ENCODE data around the gene SPRR1A. TPM values are rescaled to one million over a fixed set of nuclear protein-coding genes. Genes with fewer than 3 reads are reported as not detected.

Gene SPRR1A
- total RNA-seq, 1 experiment from 2014 or later = not detected

GRCh38 chr1:152962876-152963415, 20.9 kb upstream of the SPRR1A start:
- TF ChIP-seq SIN3A (IDR thresholded peaks at IDR 0.05; ENCODE audit: borderline replicate concordance, insufficient read depth, low read depth, low read length) (no peak), POLR2AphosphoS5 (IDR thresholded peaks at IDR 0.05; ENCODE audit: low read depth, low read length) (no peak)
- POLR2A ChIA-PET = no interaction called here
- no TSS peak for BruUV-seq (replicated peaks)
- H3K36me3 ChIP-seq (ENCODE audit: control insufficient read depth, insufficient read depth, low read length) = no peaks in the 10 kb centered on the region
- intact Hi-C loops (cut with micrococcal nuclease; ENCODE audit: unreplicated experiment) (no loop called here), in situ Hi-C loops (cut with HindIII; ENCODE audit: low pct_unique_long_range_greater_than_20kb, low sequenced_read_pairs) (no loop called here)
- no peak overlapping the region for H3K4me3 ChIP-seq (ENCODE audit: low read depth in 2 of 2, low read length in 2 of 2)
- H3K4me1 ChIP-seq (ENCODE audit: control insufficient read depth, insufficient read depth, low read length) = no peaks in the 10 kb centered on the region
- CTCF ChIA-PET = no interaction called here
- no peak for DNase-seq (ENCODE audit: low read depth, low spot score)
- no peaks in the 10 kb centered on the region; the same call in 1 of the 2 replicates for H3K27me3 ChIP-seq (ENCODE audit: control insufficient read depth, insufficient read depth, low read length)
- H3K9me3 ChIP-seq (ENCODE audit: control insufficient read depth, insufficient read depth, low read depth, low read length) = no peaks in the 10 kb centered on the region
- H3K27ac ChIP-seq (ENCODE audit: low read length) = no peak overlapping the region
- ATAC-seq = no peak

GRCh38 chr1:152964536-152964935, 19.3 kb upstream of the SPRR1A start:
- no peaks in the 10 kb centered on the region for H3K4me1 ChIP-seq (ENCODE audit: control insufficient read depth, insufficient read depth, low read length)
- BruUV-seq (replicated peaks) = no TSS peak
- no peaks in the 10 kb centered on the region for H3K36me3 ChIP-seq (ENCODE audit: control insufficient read depth, insufficient read depth, low read length)
- intact Hi-C loops (cut with micrococcal nuclease; ENCODE audit: unreplicated experiment) (no loop called here), in situ Hi-C loops (cut with HindIII; ENCODE audit: low pct_unique_long_range_greater_than_20kb, low sequenced_read_pairs) (no loop called here)
- CTCF ChIA-PET = no interaction called here
- DNase-seq (ENCODE audit: low read depth, low spot score) (no peak), ATAC-seq (no peak)
- TF ChIP-seq SIN3A (IDR thresholded peaks at IDR 0.05; ENCODE audit: borderline replicate concordance, insufficient read depth, low read depth, low read length) = no peak
- TF ChIP-seq, protein P1, sequence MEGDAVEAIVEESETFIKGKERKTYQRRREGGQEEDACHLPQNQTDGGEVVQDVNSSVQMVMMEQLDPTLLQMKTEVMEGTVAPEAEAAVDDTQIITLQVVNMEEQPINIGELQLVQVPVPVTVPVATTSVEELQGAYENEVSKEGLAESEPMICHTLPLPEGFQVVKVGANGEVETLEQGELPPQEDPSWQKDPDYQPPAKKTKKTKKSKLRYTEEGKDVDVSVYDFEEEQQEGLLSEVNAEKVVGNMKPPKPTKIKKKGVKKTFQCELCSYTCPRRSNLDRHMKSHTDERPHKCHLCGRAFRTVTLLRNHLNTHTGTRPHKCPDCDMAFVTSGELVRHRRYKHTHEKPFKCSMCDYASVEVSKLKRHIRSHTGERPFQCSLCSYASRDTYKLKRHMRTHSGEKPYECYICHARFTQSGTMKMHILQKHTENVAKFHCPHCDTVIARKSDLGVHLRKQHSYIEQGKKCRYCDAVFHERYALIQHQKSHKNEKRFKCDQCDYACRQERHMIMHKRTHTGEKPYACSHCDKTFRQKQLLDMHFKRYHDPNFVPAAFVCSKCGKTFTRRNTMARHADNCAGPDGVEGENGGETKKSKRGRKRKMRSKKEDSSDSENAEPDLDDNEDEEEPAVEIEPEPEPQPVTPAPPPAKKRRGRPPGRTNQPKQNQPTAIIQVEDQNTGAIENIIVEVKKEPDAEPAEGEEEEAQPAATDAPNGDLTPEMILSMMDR (IDR thresholded peaks at IDR 0.05) = no peak
- TF ChIP-seq REST (IDR thresholded peaks at IDR 0.05; ENCODE audit: insufficient read depth in 1 of 2, low read depth in 2 of 2, low read length in 1 of 2) = no peak
- TF ChIP-seq TCF7L2 (IDR thresholded peaks at IDR 0.05; ENCODE audit: low read depth, low read length) = no peak
- no peak for TF ChIP-seq POLR2AphosphoS5 (IDR thresholded peaks at IDR 0.05; ENCODE audit: low read depth, low read length)
- H3K4me3 ChIP-seq (ENCODE audit: low read depth in 2 of 2, low read length in 2 of 2) = no peak overlapping the region
- no peak overlapping the region for H3K27ac ChIP-seq (ENCODE audit: low read length)
- POLR2A ChIA-PET = interaction anchor here (0.6 kb wide), 1 partner anchor 950 kb away, joined by 5 read pairs; no protein-coding TSS in a partner anchor
- no peaks in the 10 kb centered on the region; the same call in 1 of the 2 replicates for H3K27me3 ChIP-seq (ENCODE audit: control insufficient read depth, insufficient read depth, low read length)
- no peaks in the 10 kb centered on the region for H3K9me3 ChIP-seq (ENCODE audit: control insufficient read depth, insufficient read depth, low read depth, low read length)

DNA sequence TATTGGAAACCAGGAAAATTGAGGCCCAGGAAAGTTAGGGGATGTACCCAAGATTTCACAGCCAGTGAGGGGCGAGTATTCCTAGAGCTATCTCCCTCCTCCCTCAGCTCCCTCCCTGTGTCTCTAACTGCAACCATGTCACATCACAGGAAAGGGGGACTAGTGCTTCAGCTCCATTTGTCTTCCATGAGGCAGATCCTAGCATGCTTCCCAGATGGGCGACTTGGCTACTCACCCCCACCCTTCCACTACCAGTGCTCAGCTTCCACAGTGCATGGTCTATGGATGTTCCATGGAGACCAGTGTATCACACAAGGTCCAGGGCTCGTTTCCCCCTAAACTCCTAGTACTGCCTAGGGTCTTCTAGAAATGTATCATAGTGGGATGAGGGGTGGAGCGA, 18.0 kb upstream of the SPRR1A start:
- H3K9me3 ChIP-seq (ENCODE audit: control insufficient read depth, insufficient read depth, low read depth, low read length) = no peaks in the 10 kb centered on the region
- H3K4me3 ChIP-seq (ENCODE audit: low read depth in 2 of 2, low read length in 2 of 2) = no peak overlapping the region
- ATAC-seq (no peak), DNase-seq (ENCODE audit: low read depth, low spot score) (no peak)
- H3K27me3 ChIP-seq (ENCODE audit: control insufficient read depth, insufficient read depth, low read length) = no peaks in the 10 kb centered on the region; the same call in 1 of the 2 replicates
- in situ Hi-C loops (cut with HindIII; ENCODE audit: low pct_unique_long_range_greater_than_20kb, low sequenced_read_pairs) (no loop called here), intact Hi-C loops (cut with micrococcal nuclease; ENCODE audit: unreplicated experiment) (no loop called here)
- no TSS peak for BruUV-seq (replicated peaks)
- TF ChIP-seq TCF7L2 (IDR thresholded peaks at IDR 0.05; ENCODE audit: low read depth, low read length) = no peak
- no peak for TF ChIP-seq POLR2AphosphoS5 (IDR thresholded peaks at IDR 0.05; ENCODE audit: low read depth, low read length)
- TF ChIP-seq REST (IDR thresholded peaks at IDR 0.05; ENCODE audit: insufficient read depth in 1 of 2, low read depth in 2 of 2, low read length in 1 of 2) = no peak
- CTCF ChIA-PET = no interaction called here
- no peaks in the 10 kb centered on the region for H3K4me1 ChIP-seq (ENCODE audit: control insufficient read depth, insufficient read depth, low read length)
- POLR2A ChIA-PET = no interaction called here
- no peaks in the 10 kb centered on the region for H3K36me3 ChIP-seq (ENCODE audit: control insufficient read depth, insufficient read depth, low read length)
- no peak overlapping the region for H3K27ac ChIP-seq (ENCODE audit: low read length)
